Stimulated activated CD8-positive, alpha-beta memory T cell treated with anti-CD3 and anti-CD28 coated beads, Interleukin-4, amount 100 ng/mL, for 1 hour (primary cell): ENCODE results near the gene RIMS4.

Experiments
- DNase-seq, 2 donors: peaks; one replicate each; pipeline ENCODE4 v3.0.0-alpha.2; 2020; ENCODE audit warnings: low read depth in 2 of 2, low spot score in 1 of 2

Gene RIMS4

GRCh38 chr20:44703183-44703925 is 107.0 kb downstream of the RIMS4 start:
- no peak for DNase-seq

GRCh38 chr20:44702776-44703175 is 107.6 kb downstream of the RIMS4 start:
- no peak for DNase-seq

- no peak for DNase-seq
Observed at GRCh38 chr20:44701858-44702256, 108.5 kb downstream of the RIMS4 start.
